ENCODE measurements around the gene ARF1. TPM values are rescaled to one million over a fixed set of nuclear protein-coding genes. Genes with fewer than 3 reads are reported as not detected.

Gene ARF1
- total RNA-seq, 1 experiment from 2014 or later: 395 TPM

- no peaks in the 10 kb centered on the region for H3K9me3 ChIP-seq (ENCODE audit: low read depth, low read length, poor library complexity, severe bottlenecking)
- TF ChIP-seq CTCF (conservative IDR thresholded peaks at IDR 0.05; ENCODE audit: low read depth, low read length) (no peak), EZH2 (IDR thresholded peaks at IDR 0.05; ENCODE audit: borderline replicate concordance, low read depth, low read length, poor library complexity, severe bottlenecking) (no peak)
- H3K36me3 ChIP-seq (ENCODE audit: insufficient read depth, low read length, poor library complexity, severe bottlenecking): no peaks in the 10 kb centered on the region
- no peak overlapping the region for H3K4me3 ChIP-seq (ENCODE audit: low read depth, low read length, poor library complexity, severe bottlenecking)
- no peaks in the 10 kb centered on the region for H3K4me1 ChIP-seq (ENCODE audit: insufficient read depth, low read length, poor library complexity, severe bottlenecking)
- DNase-seq (ENCODE audit: low spot score): no peak
- peaks cover 36% of the 10 kb centered on the region for H3K27me3 ChIP-seq (replicated peaks; ENCODE audit: insufficient read depth, low read depth, low read length, poor library complexity)
- intact Hi-C loops (cut with micrococcal nuclease; ENCODE audit: unreplicated experiment): loop anchor here (10.0 kb wide), 1 partner anchor 307 kb away; no protein-coding TSS in a partner anchor
- H3K27ac ChIP-seq (ENCODE audit: low read depth, low read length, poor library complexity, severe bottlenecking): no peak overlapping the region
- POLR2A ChIA-PET (ENCODE audit: low non-redundant PET): no interaction called here
- CTCF ChIA-PET: no interaction called here
- no TSS peak for BruUV-seq (replicated peaks)
Measured at GRCh38 chr1:228071839-228072657, 10.5 kb upstream of the ARF1 start.

- Histone ChIP-seq H3K27me3 (replicated peaks; ENCODE audit: insufficient read depth, low read depth, low read length, poor library complexity) (peaks cover 29% of the 10 kb centered on the region), H3K4me3 (ENCODE audit: low read depth, low read length, poor library complexity, severe bottlenecking) (no peak overlapping the region), H3K9me3 (ENCODE audit: low read depth, low read length, poor library complexity, severe bottlenecking) (no peaks in the 10 kb centered on the region), H3K4me1 (ENCODE audit: insufficient read depth, low read length, poor library complexity, severe bottlenecking) (no peaks in the 10 kb centered on the region), H3K36me3 (ENCODE audit: insufficient read depth, low read length, poor library complexity, severe bottlenecking) (no peaks in the 10 kb centered on the region), H3K27ac (ENCODE audit: low read depth, low read length, poor library complexity, severe bottlenecking) (no peak overlapping the region)
- ChIA-PET POLR2A (ENCODE audit: low non-redundant PET) (no interaction called here), CTCF (no interaction called here)
- TF ChIP-seq CTCF (conservative IDR thresholded peaks at IDR 0.05; ENCODE audit: low read depth, low read length) (no peak), EZH2 (IDR thresholded peaks at IDR 0.05; ENCODE audit: borderline replicate concordance, low read depth, low read length, poor library complexity, severe bottlenecking) (no peak)
- BruUV-seq (replicated peaks): no TSS peak
- intact Hi-C loops (cut with micrococcal nuclease; ENCODE audit: unreplicated experiment): loop anchor here (10.0 kb wide), 1 partner anchor 308 kb away; no protein-coding TSS in a partner anchor
- DNase-seq (ENCODE audit: low spot score): no peak
Measured at GRCh38 chr1:228072658-228073043, 9.9 kb upstream of the ARF1 start.

GRCh38 chr1:228073061-228073856 lies 9.2 kb upstream of the ARF1 start:
- CTCF ChIA-PET: interaction anchor here (1.6 kb wide), 1 partner anchor 74 kb away, joined by 4 read pairs; no protein-coding TSS in a partner anchor
- H3K4me1 ChIP-seq (ENCODE audit: insufficient read depth, low read length, poor library complexity, severe bottlenecking): no peaks in the 10 kb centered on the region
- no peak for TF ChIP-seq CTCF (conservative IDR thresholded peaks at IDR 0.05; ENCODE audit: low read depth, low read length)
- TF ChIP-seq EZH2 (IDR thresholded peaks at IDR 0.05; ENCODE audit: borderline replicate concordance, low read depth, low read length, poor library complexity, severe bottlenecking): no peak
- no peak overlapping the region for H3K4me3 ChIP-seq (ENCODE audit: low read depth, low read length, poor library complexity, severe bottlenecking)
- no TSS peak for BruUV-seq (replicated peaks)
- POLR2A ChIA-PET (ENCODE audit: low non-redundant PET): no interaction called here
- peaks cover 24% of the 10 kb centered on the region for H3K27me3 ChIP-seq (replicated peaks; ENCODE audit: insufficient read depth, low read depth, low read length, poor library complexity)
- no peak for DNase-seq (ENCODE audit: low spot score)
- no peaks in the 10 kb centered on the region for H3K36me3 ChIP-seq (ENCODE audit: insufficient read depth, low read length, poor library complexity, severe bottlenecking)
- no peaks in the 10 kb centered on the region for H3K9me3 ChIP-seq (ENCODE audit: low read depth, low read length, poor library complexity, severe bottlenecking)
- intact Hi-C loops (cut with micrococcal nuclease; ENCODE audit: unreplicated experiment): loop anchor here (10.0 kb wide), 1 partner anchor 308 kb away; no protein-coding TSS in a partner anchor
- H3K27ac ChIP-seq (ENCODE audit: low read depth, low read length, poor library complexity, severe bottlenecking): no peak overlapping the region
